Right ventricle myocardium superior (tissue), 1 donor: ENCODE measurements around the gene ITGBL1. TPM values are rescaled to one million over a fixed set of nuclear protein-coding genes. Genes with fewer than 3 reads are reported as not detected.

Experiments
- ATAC-seq: fragments of 200-7000 bp; cut with Tn5 transposase; one replicate; pipeline ENCODE4 v1.9.1; 2020; ENCODE audit warnings: mild to moderate bottlenecking; ENCODE audit not compliant: poor library complexity
- DNase-seq: peaks from one replicate; pipeline ENCODE4 v3.0.0-alpha.2; 2020
- intact Hi-C: fragments of 100-400 bp; cut with DNase I; formaldehyde crosslinking; loops from one replicate; pipeline ENCODE4 v1.11.2; 2022
- total RNA-seq: library from RNA; stranded (reverse); fragmentation: NEBNext Ultra II Directional; extraction: Animal tissue kit (Norgen Biotek cat#: 25700); gene quantifications from one replicate; pipeline ENCODE4 v1.2.1, GENCODE V29; 2021
- donor health status: DM: no; HTN: yes; CAD: no; lungs with severe emphysema.

ITGBL1 gene
- total RNA-seq, 1 donor from 2014 or later: 6.8 TPM

GRCh38 chr13:101490406-101491015 lies 38.0 kb downstream of the ITGBL1 start:
- ATAC-seq: no peak
- intact Hi-C loops: no loop called here
- no peak for DNase-seq

- no peak for DNase-seq
- intact Hi-C loops: no loop called here
- ATAC-seq: no peak
Measured at GRCh38 chr13:101492251-101492910, 39.9 kb downstream of the ITGBL1 start.

- DNase-seq (no peak), ATAC-seq (no peak)
- intact Hi-C loops: no loop called here
Measured at GRCh38 chr13:101493541-101493940, 41.1 kb downstream of the ITGBL1 start.

GRCh38 chr13:101499406-101499805 lies 46.9 kb downstream of the ITGBL1 start:
- DNase-seq (no peak), ATAC-seq (no peak)
- intact Hi-C loops: no loop called here

GRCh38 chr13:101502618-101503017 lies 50.1 kb downstream of the ITGBL1 start:
- no peak for ATAC-seq
- intact Hi-C loops: no loop called here

GRCh38 chr13:101511161-101511560 lies 58.7 kb downstream of the ITGBL1 start:
- ATAC-seq (no peak), DNase-seq (no peak)
- intact Hi-C loops: loop anchor here (5.0 kb wide), 1 partner anchor 246 kb away; no protein-coding TSS in a partner anchor

More at GRCh38 chr13:101502618-101503017, 50.1 kb downstream of the ITGBL1 start:
- DNase-seq: no peak

GRCh38 chr13:101511766-101512165 lies 59.3 kb downstream of the ITGBL1 start:
- DNase-seq (no peak), ATAC-seq (no peak)
- intact Hi-C loops: loop anchor here (5.0 kb wide), 1 partner anchor 246 kb away; no protein-coding TSS in a partner anchor

- no peak for ATAC-seq
- DNase-seq: no peak
- intact Hi-C loops: loop anchor here (5.0 kb wide), 1 partner anchor 245 kb away; no protein-coding TSS in a partner anchor
Measured at GRCh38 chr13:101512650-101513049, 60.2 kb downstream of the ITGBL1 start.

GRCh38 chr13:101514100-101514499 lies 61.6 kb downstream of the ITGBL1 start:
- DNase-seq (no peak), ATAC-seq (no peak)
- intact Hi-C loops: loop anchor here (5.0 kb wide), 1 partner anchor 243 kb away; no protein-coding TSS in a partner anchor

GRCh38 chr13:101514695-101515275 lies 62.3 kb downstream of the ITGBL1 start:
- ATAC-seq (peak; percentile 67), DNase-seq (no peak)
- intact Hi-C loops: loop anchor here (5.0 kb wide), 1 partner anchor 243 kb away; no protein-coding TSS in a partner anchor

GRCh38 chr13:101515504-101515903 lies 63.0 kb downstream of the ITGBL1 start:
- DNase-seq (no peak), ATAC-seq (no peak)
- intact Hi-C loops: no loop called here

- no peak for ATAC-seq
- DNase-seq: no peak
- intact Hi-C loops: no loop called here
Measured at GRCh38 chr13:101516262-101516661, 63.8 kb downstream of the ITGBL1 start.

GRCh38 chr13:101520672-101521071 lies 68.2 kb downstream of the ITGBL1 start:
- intact Hi-C loops: no loop called here
- DNase-seq (no peak), ATAC-seq (no peak)

- ATAC-seq (no peak), DNase-seq (no peak)
- intact Hi-C loops: no loop called here
Measured at GRCh38 chr13:101521371-101521770, 68.9 kb downstream of the ITGBL1 start.

- ATAC-seq (peak; percentile 46), DNase-seq (no peak)
- intact Hi-C loops: no loop called here
Measured at GRCh38 chr13:101522607-101523006, 70.1 kb downstream of the ITGBL1 start.

GRCh38 chr13:101523154-101524131 lies 71.0 kb downstream of the ITGBL1 start:
- intact Hi-C loops: no loop called here
- ATAC-seq (peak; percentile 78), DNase-seq (no peak)

- intact Hi-C loops: no loop called here
Measured at GRCh38 chr13:101527130-101527529, 74.7 kb downstream of the ITGBL1 start.

GRCh38 chr13:101529422-101529821 lies 76.9 kb downstream of the ITGBL1 start:
- intact Hi-C loops: no loop called here
- DNase-seq: no peak
- ATAC-seq: peak; percentile 36

More at GRCh38 chr13:101527130-101527529, 74.7 kb downstream of the ITGBL1 start:
- ATAC-seq (no peak), DNase-seq (no peak)

- no peak for ATAC-seq
- intact Hi-C loops: no loop called here
Measured at GRCh38 chr13:101530293-101530692, 77.8 kb downstream of the ITGBL1 start.

More at GRCh38 chr13:101530293-101530692, 77.8 kb downstream of the ITGBL1 start:
- no peak for DNase-seq
